Measurements from ENCODE around the gene PRND. TPM values are rescaled to one million over a fixed set of nuclear protein-coding genes. Genes with fewer than 3 reads are reported as not detected.

The PRND gene
- total RNA-seq, 1 donor from 2014 or later = not detected

DNA sequence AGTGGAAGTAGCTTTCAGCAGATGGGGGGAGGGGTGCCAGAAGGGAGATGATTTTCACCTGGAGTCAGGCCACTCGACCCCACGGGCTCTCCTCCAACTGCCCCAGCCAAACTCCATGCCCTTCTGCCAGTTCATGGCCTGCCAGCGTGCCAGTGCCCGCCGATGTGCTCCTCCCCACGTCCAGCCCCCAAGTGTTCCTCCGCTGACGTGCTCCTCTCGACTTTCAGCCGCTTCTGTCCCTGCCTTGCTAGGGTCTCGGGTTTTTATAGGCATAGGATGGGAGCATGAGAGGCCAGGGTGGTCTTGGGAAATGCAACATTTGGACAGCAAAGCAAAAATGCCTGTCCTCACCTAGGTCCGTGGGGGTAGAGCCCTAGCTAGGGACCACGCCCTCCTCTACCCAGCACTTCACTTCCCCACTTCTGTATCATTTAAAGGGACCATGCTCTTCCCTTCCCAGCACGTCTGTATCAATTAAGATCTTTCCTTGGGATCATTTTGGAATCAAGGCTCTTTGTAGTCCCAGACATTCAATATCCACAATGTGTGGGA is 54.4 kb downstream of the PRND start:
- no peak for DNase-seq (ENCODE audit: low spot score)

Other genes with a start within 250 kb of the PRND start
- 79.0 TPM for gene PRNP, start 35.5 kb upstream of the PRND start, total RNA-seq
- gene RASSF2, start 101.7 kb downstream of the PRND start, total RNA-seq = 29.7 TPM

Measured in mesenteric fat pad (tissue), 1 donor.